Heart right ventricle (tissue), 16 donors: ENCODE results near the gene GPR108. TPM values are rescaled to one million over a fixed set of nuclear protein-coding genes. Genes with fewer than 3 reads are reported as not detected.
A peak's percentile ranks its signal among the peaks of the same experiment; 100 is the strongest.

Source experiments
- ATAC-seq, 8 donors: fragments of 200-7000 bp; cut with Tn5 transposase; one replicate each; pipeline ENCODE4 v1.9.1; 2020; ENCODE audit warnings: mild to moderate bottlenecking in 8 of 8, moderate library complexity in 8 of 8, moderate number of reproducible peaks in 1 of 8
- DNase-seq, 2 donors: peaks; one replicate each; pipeline ENCODE4 v3.0.0-alpha.2; 2020
- H3K27ac ChIP-seq, 10 donors: fragments of 200-600 bp; sonication (generic) in 2 of 10; one replicate each; pipeline versions ENCODE4 v1.5.0 to v1.8.0; 2020 to 2022; ENCODE audit warnings: mild to moderate bottlenecking in 3 of 10
- H3K27me3 ChIP-seq, 7 donors: fragments of 200-600 bp; one replicate each; pipeline ENCODE4 v1.8.0; 2021 to 2022; ENCODE audit warnings: mild to moderate bottlenecking in 2 of 7
- H3K36me3 ChIP-seq, 9 donors: fragments of 200-600 bp; sonication (generic) in 1 of 9; one replicate each; pipeline versions ENCODE4 v1.5.0 to v1.8.0; 2020 to 2022; ENCODE audit warnings: mild to moderate bottlenecking in 2 of 9
- H3K4me1 ChIP-seq, 9 donors: fragments of 200-600 bp; sonication (generic) in 1 of 9; one replicate each; pipeline versions ENCODE4 v1.5.0 to v1.8.0; 2020 to 2022; ENCODE audit warnings: mild to moderate bottlenecking in 4 of 9
- H3K4me3 ChIP-seq, 10 donors: fragments of 200-600 bp; sonication (generic) in 2 of 10; one replicate each; pipeline versions ENCODE4 v1.5.0 to v1.8.0; 2020 to 2022; ENCODE audit warnings: mild to moderate bottlenecking in 7 of 10, moderate library complexity in 2 of 10
- H3K9me3 ChIP-seq, 11 donors: fragments of 200-600 bp in 10 of 11; sonication (generic) in 2 of 11; one replicate each; pipeline versions ENCODE4 v1.5.0 to v1.8.0; 2013 to 2022; ENCODE audit warnings: mild to moderate bottlenecking in 2 of 11, control low read depth in 1 of 11, moderate library complexity in 1 of 11
- WGBS, 2 donors: extraction: QIAGEN DNeasy Blood & Tissue Kit; methylation state at CpG; one replicate each; pipeline ENCODE4 v1.1.7; 2013; ENCODE audit warnings: inconsistent platforms in 1 of 2; 5-methylcytosine and 5-hydroxymethylcytosine counted together
- intact Hi-C, 10 donors: fragments of 100-400 bp; cut with DNase I; formaldehyde crosslinking; loops; one replicate each; pipeline versions ENCODE4 v1.11.1 to v1.14.2; 2022
- long read RNA-seq, 3 donors: library from polyadenylated mRNA; unstranded; transcript quantifications; one replicate each; pipeline ENCODE4 v2.0.0, GENCODE V29; 2020 to 2021
- polyA plus RNA-seq, 2 donors: library from polyadenylated mRNA; stranded (reverse); fragments of 200-250 nt; gene quantifications; one replicate each; pipeline ENCODE4 v1.2.3, GENCODE V29; 2013
- total RNA-seq, 10 donors: library from RNA; stranded (reverse); fragmentation: NEBNext Ultra II Directional in 3 of 10; extraction: Animal tissue kit (Norgen Biotek cat#: 25700) in 3 of 10; gene quantifications; one replicate each; pipeline versions ENCODE4 v1.2.1 to v1.2.4, GENCODE V29; 2021 to 2023
- TF ChIP-seq, protein P1 (sequence below), 9 donors: fragments of 200-600 bp; sonication (generic) in 2 of 9; IDR thresholded peaks; one replicate each; pipeline versions ENCODE4 v1.5.0 to v1.8.0; 2021 to 2022; ENCODE audit warnings: antibody characterized with exemption in 9 of 9, mild to moderate bottlenecking in 5 of 9, moderate library complexity in 1 of 9
- donor health status: Arrhythmogenic right ventricular cardiomyopathy.
- donor health status: ischemic (EF 13 %, LVEDD 7.1; RV severe dilation, severe dysfunction).
- donor health status: healthy with polysubstance abuse.
- donor health status: DM: no; HTN: yes; CAD: no.
- donor health status: DM: no; HTN: no; CAD: no.
- donor health status: ischemic (EF 25% LVEDD 6.9; RV normal size, moderate dysfunction).
- donor health status: ischemic (EF 25% LVEDD 5.7; RV mildly dilated, moderate dysfunction).
- donor health status: healthy.
- donor health status: DM: yes; HTN: yes; CAD: no.
- donor health status: Ischemic cardiomyopathy.
- donor health status: ischemic (EF 35%, LVEDD 5.7; RV mildly dilated, moderate dysfunction).
- donor health status: nonischemic (EF 11% LVEDD 7.7; RV severe dilation, severe dysfunction).
- donor health status: DM: yes; HTN: yes; CAD: no.
- donor health status: PGD.
- donor health status: ischemic (EF 29% LVEDD 5.4; RV normal size, mild dysfunction).
- donor health status: nonischemic (EF 23%, LVEDD 6.1; RV moderate dilation, normal function).

The GPR108 gene
- total RNA-seq = 10 to 100 TPM; 20.4 to 33.6 (median 21.5) TPM
- polyA plus RNA-seq = 10 to 100 TPM; 43.1 to 62.0 TPM
- long read RNA-seq, donor 1, transcript GPR108-202 (18 exons, 2,009 nt) = minor isoform, 8 of 50 reads
- long read RNA-seq, donor 1, transcript GPR108-201 (18 exons, 2,057 nt) = major isoform, 22 of 50 reads
- long read RNA-seq, donor 1, partial matches to known transcripts = 7 of 50 reads
- long read RNA-seq, donor 1, other reads (novel, unspliced or antisense) = 13 of 50 reads
- long read RNA-seq, donor 2, transcript GPR108-202 (18 exons, 2,009 nt) = minor isoform, 8 of 51 reads
- long read RNA-seq, donor 2, transcript GPR108-201 (18 exons, 2,057 nt) = major isoform, 22 of 51 reads
- long read RNA-seq, donor 2, partial matches to known transcripts = 8 of 51 reads
- long read RNA-seq, donor 2, other reads (novel, unspliced or antisense) = 12 of 51 reads
- long read RNA-seq, donor 3, transcript GPR108-202 (18 exons, 2,009 nt) = minor isoform, 15 of 90 reads
- long read RNA-seq, donor 3, transcript GPR108-201 (18 exons, 2,057 nt) = major isoform, 42 of 90 reads
- long read RNA-seq, donor 3, partial matches to known transcripts = 15 of 90 reads
- long read RNA-seq, donor 3, other reads (novel, unspliced or antisense) = 18 of 90 reads

DNA sequence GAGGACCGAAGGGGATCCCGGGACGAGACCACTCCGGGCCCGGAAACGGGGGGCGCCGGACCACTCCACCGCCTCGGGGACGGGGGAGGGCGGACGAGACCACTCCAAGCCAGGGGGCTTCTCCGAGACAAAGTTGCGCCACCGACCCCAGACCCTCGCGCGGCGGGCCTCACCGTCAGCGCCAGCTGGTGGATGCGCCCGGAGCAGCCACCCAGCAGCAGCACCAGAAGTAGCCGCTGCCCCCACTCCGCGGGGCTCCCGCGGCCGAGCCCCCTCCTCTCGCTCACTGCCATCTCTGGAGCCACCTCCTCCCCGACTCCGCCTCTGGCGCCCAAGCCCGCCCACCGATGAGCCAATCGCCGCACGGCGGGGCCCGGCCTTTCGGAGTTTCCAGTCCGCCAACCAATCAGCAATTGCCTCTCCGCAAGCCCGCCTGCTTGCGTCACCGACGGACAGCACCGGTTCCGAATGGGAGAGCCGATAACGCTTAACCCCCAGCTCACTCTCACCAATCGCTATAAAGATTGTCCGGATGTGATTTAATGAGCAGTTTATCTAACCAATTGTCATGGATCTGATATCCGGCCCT lies at the start of gene GPR108:
Gene GPR108, minus strand, starts transcription at position 297 of the 589 bp plus-strand sequence. Its CDS starts 4 bp downstream, at position 293.
- TF ChIP-seq, protein P1, sequence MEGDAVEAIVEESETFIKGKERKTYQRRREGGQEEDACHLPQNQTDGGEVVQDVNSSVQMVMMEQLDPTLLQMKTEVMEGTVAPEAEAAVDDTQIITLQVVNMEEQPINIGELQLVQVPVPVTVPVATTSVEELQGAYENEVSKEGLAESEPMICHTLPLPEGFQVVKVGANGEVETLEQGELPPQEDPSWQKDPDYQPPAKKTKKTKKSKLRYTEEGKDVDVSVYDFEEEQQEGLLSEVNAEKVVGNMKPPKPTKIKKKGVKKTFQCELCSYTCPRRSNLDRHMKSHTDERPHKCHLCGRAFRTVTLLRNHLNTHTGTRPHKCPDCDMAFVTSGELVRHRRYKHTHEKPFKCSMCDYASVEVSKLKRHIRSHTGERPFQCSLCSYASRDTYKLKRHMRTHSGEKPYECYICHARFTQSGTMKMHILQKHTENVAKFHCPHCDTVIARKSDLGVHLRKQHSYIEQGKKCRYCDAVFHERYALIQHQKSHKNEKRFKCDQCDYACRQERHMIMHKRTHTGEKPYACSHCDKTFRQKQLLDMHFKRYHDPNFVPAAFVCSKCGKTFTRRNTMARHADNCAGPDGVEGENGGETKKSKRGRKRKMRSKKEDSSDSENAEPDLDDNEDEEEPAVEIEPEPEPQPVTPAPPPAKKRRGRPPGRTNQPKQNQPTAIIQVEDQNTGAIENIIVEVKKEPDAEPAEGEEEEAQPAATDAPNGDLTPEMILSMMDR (IDR thresholded peaks at IDR 0.05) = no peak
- intact Hi-C loops = loop anchor here in 6 of 10 donors (2.0 to 10.0 kb wide), 9 partner anchors 103 to 657 kb away; partner anchors contain the start of genes ALKBH7 (in 1 of the 6), PSPN (in 1 of the 6) and ZNF557 (in 1 of the 6)
- peak within 1 kb of the TSS; percentile 59 to 99 (median 86) for H3K4me3 ChIP-seq
- WGBS, 2 donors = 0% methylated on average over 46 to 54 of the region's 55 CpGs
- H3K9me3 ChIP-seq = no peaks in the 10 kb centered on the region
- H3K27ac ChIP-seq = peak within 1 kb of the TSS; percentile 94 to 100 (median 98)
- H3K4me1 ChIP-seq = peaks cover 12 to 58% (median 43%) of the 10 kb centered on the region in 9 donors
- peaks cover 0 to 39% (median under 1%) of the 10 kb centered on the region in 9 donors for H3K36me3 ChIP-seq
- peak; percentile 79 to 91 (median 86) for ATAC-seq
- peak; percentile 99 to 100 for DNase-seq
- peaks cover 0 to 10% (median 0%) of the 10 kb centered on the region in 7 donors for H3K27me3 ChIP-seq

DNA sequence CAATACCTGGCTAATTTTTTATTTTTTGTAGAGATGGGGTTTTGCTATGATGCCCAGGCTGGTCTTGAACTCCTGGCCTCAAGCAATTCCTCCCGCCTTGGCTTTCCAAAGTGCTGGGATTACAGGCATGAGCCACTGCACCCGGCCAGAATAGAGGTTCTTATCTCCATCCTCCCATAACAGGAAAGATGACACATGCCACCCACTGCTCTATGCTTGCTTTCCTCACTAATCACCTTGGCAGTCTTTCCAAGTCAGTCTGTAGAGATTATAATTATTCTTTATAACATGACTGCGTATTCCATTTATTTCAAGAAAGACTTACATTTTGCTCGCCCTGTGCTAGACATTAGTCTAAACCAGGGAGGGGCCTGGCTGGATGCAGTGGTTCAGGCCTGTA lies 41.8 kb upstream of the GPR108 start:
- ATAC-seq = no peak
- Histone ChIP-seq H3K27me3 (no peaks in the 10 kb centered on the region), H3K4me1 (peaks cover 0 to 23% (median 0%) of the 10 kb centered on the region in 9 donors), H3K4me3 (no peak overlapping the region), H3K36me3 (peaks cover 0 to 24% (median 0%) of the 10 kb centered on the region in 9 donors), H3K9me3 (no peaks in the 10 kb centered on the region), H3K27ac (no peak overlapping the region)
- no peak for DNase-seq
- TF ChIP-seq, protein P1 (IDR thresholded peaks at IDR 0.05) = no peak
- 64 to 69% methylated on average over 4 of the region's 4 CpGs for WGBS, 2 donors
- intact Hi-C loops = no loop called here

DNA sequence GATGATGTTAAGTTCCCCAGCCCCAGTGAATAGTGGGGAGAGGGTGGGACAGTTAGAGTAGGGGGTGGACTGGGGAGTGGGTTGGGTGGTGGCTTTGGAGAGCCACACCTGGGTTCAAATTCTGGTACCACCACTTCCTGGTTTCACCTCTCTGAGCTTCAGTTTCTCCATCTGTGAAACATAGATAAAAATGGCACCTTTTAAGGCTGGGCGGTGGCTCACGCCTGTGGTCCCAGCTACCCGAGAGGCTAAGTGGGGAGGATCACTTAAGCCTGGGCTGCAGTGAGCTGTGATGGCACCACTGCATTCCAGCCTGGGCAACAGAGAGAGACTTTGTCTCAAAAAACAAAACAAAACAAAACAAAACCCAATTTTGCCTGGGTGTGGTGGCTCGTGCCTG lies 41.0 kb upstream of the GPR108 start:
- WGBS, 2 donors = 75 to 77% methylated on average over 4 of the region's 4 CpGs
- intact Hi-C loops = no loop called here
- no peak for DNase-seq

More for the DNA sequence above, 41.0 kb upstream of the GPR108 start:
- no peaks in the 10 kb centered on the region for H3K9me3 ChIP-seq
- H3K4me3 ChIP-seq = no peak overlapping the region
- peaks cover 0 to 24% (median 0%) of the 10 kb centered on the region in 9 donors for H3K36me3 ChIP-seq
- H3K27ac ChIP-seq = no peak overlapping the region
- TF ChIP-seq, protein P1 (IDR thresholded peaks at IDR 0.05) = no peak
- H3K27me3 ChIP-seq = no peaks in the 10 kb centered on the region
- ATAC-seq = no peak
- H3K4me1 ChIP-seq = peaks cover 0 to 23% (median 0%) of the 10 kb centered on the region in 9 donors
